ENCODE measurements around the gene SMYD3. TPM values are rescaled to one million over a fixed set of nuclear protein-coding genes. Genes with fewer than 3 reads are reported as not detected.
A peak's percentile ranks its signal among the peaks of the same experiment; 100 is the strongest.

Gene SMYD3
- total and polyA plus RNA-seq, 2 of the 4 experiments (the other 2 are of a cell fraction), result 26.5 to 37.6 TPM

- Histone ChIP-seq H3K9me1 (ENCODE audit: insufficient read depth, low read length) (no peaks in the 10 kb centered on the region; the same call in 1 of the 2 replicates), H3K9me3 (ENCODE audit: control insufficient read depth, insufficient read depth, low read length) (no peaks in the 10 kb centered on the region), H3K23ac (ENCODE audit: low read depth, low read length) (no peak overlapping the region), H4K91ac (ENCODE audit: insufficient read depth, low read depth, low read length) (no peak overlapping the region), H4K5ac (ENCODE audit: low read depth, low read length) (no peak overlapping the region; the same call in 1 of the 2 replicates), H3K79me1 (ENCODE audit: low read depth in 1 of 2, low read length in 2 of 2) (peaks cover 0 to 3% of the 10 kb centered on the region in 2 experiments; a peak in 1 of 4 replicates), H3K14ac (replicated peaks; ENCODE audit: low read depth, low read length) (no peak overlapping the region), H4K8ac (ENCODE audit: low read depth in 2 of 2, low read length in 2 of 2) (no peak overlapping the region), H2BK5ac (ENCODE audit: low read depth, low read length, poor library complexity, severe bottlenecking) (no peak overlapping the region), H2BK120ac (ENCODE audit: low read depth, low read length) (no peak overlapping the region), H2BK15ac (ENCODE audit: low read depth, low read length) (no peak overlapping the region), H3K4me1 (ENCODE audit: control insufficient read depth, insufficient read depth, low read length) (peaks cover 10% of the 10 kb centered on the region), H3K9ac (ENCODE audit: low read depth, low read length) (no peak overlapping the region), H3K4me2 (ENCODE audit: low read depth, low read length) (no peak overlapping the region; the same call in 1 of the 2 replicates), H3K56ac (ENCODE audit: extremely low read depth, insufficient read depth, low read length) (no peak overlapping the region), H3K4ac (ENCODE audit: low read depth, low read length) (no peak overlapping the region), H2AK9ac (replicated peaks; ENCODE audit: low read depth, low read length, poor library complexity) (no peak overlapping the region), H2BK20ac (ENCODE audit: low read depth, low read length) (0 out of 2 replicates have a peak overlapping the region, but pooled peaks have one; percentile 1), H3K18ac (ENCODE audit: low read depth, low read length) (peak overlapping the region; percentile 47; the same call in 1 of the 2 replicates), H2AK5ac (ENCODE audit: low read depth, low read length) (no peak overlapping the region; the same call in 1 of the 2 replicates), H4K20me1 (ENCODE audit: insufficient read depth, low read length) (no peaks in the 10 kb centered on the region), H3K36me3 (ENCODE audit: control insufficient read depth, insufficient read depth, low read length) (no peaks in the 10 kb centered on the region), H3K27me3 (ENCODE audit: control insufficient read depth, insufficient read depth, low read length) (no peaks in the 10 kb centered on the region), H3K27ac (ENCODE audit: insufficient read depth, low read length) (no peak overlapping the region), H3K4me3 (ENCODE audit: insufficient read depth, low read depth, low read length) (no peak overlapping the region), H2AFZ (replicated peaks; ENCODE audit: low read length, poor library complexity) (no peak overlapping the region)
- DNase-seq (peak; percentile 61), ATAC-seq (ENCODE audit: low read depth) (peak; percentile 75)
- POLR2A ChIA-PET (ENCODE audit: unreplicated experiment), result interaction anchor here (0.6 kb wide), 1 partner anchor 34 kb away, joined by 3 read pairs; no protein-coding TSS in a partner anchor
- TF ChIP-seq BHLHE40 (IDR thresholded peaks at IDR 0.05; ENCODE audit: low read depth, low read length) (no peak), MXI1 (IDR thresholded peaks at IDR 0.05; ENCODE audit: borderline replicate concordance, low read depth, low read length) (no peak), SMC3 (IDR thresholded peaks at IDR 0.05; ENCODE audit: low read depth, low read length) (no peak), RFX5 (IDR thresholded peaks at IDR 0.05; ENCODE audit: low read depth, low read length) (no peak), MAFK (IDR thresholded peaks at IDR 0.05; ENCODE audit: low read depth, low read length) (no peak), NFE2L2 (IDR thresholded peaks at IDR 0.05; ENCODE audit: low read depth, low read length) (no peak), RCOR1 (IDR thresholded peaks at IDR 0.05; ENCODE audit: insufficient replicate concordance, low read length) (no peak), RAD21 (IDR thresholded peaks at IDR 0.05; ENCODE audit: low read length) (no peak)
- TF ChIP-seq, protein P1, sequence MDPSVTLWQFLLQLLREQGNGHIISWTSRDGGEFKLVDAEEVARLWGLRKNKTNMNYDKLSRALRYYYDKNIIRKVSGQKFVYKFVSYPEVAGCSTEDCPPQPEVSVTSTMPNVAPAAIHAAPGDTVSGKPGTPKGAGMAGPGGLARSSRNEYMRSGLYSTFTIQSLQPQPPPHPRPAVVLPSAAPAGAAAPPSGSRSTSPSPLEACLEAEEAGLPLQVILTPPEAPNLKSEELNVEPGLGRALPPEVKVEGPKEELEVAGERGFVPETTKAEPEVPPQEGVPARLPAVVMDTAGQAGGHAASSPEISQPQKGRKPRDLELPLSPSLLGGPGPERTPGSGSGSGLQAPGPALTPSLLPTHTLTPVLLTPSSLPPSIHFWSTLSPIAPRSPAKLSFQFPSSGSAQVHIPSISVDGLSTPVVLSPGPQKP (IDR thresholded peaks at IDR 0.05; ENCODE audit: borderline replicate concordance, low read depth, low read length), result no peak
- WGBS, 2 experiments (ENCODE audit: extremely low coverage in 2 of 2, insufficient read length in 1 of 2), result no CpG with 5 or more reads among the region's 2 CpGs
- no TSS peak for BruUV-seq (replicated peaks)
- in situ Hi-C loops (cut with MboI; ENCODE audit: low sequenced_read_pairs) (no loop called here), dilution Hi-C loops (cut with HindIII; ENCODE audit: low sequenced_read_pairs, unreplicated experiment) (no loop called here), intact Hi-C loops (cut with micrococcal nuclease) (no loop called here)
- CTCF ChIA-PET, result no interaction called here
Measured at GRCh38 chr1:246302711-246303317, 204.3 kb downstream of the SMYD3 start.
